ENCODE data around the gene DNAJA4. TPM values are rescaled to one million over a fixed set of nuclear protein-coding genes. Genes with fewer than 3 reads are reported as not detected.

Gene DNAJA4
- total RNA-seq, 1 donor from 2014 or later: not detected

DNA sequence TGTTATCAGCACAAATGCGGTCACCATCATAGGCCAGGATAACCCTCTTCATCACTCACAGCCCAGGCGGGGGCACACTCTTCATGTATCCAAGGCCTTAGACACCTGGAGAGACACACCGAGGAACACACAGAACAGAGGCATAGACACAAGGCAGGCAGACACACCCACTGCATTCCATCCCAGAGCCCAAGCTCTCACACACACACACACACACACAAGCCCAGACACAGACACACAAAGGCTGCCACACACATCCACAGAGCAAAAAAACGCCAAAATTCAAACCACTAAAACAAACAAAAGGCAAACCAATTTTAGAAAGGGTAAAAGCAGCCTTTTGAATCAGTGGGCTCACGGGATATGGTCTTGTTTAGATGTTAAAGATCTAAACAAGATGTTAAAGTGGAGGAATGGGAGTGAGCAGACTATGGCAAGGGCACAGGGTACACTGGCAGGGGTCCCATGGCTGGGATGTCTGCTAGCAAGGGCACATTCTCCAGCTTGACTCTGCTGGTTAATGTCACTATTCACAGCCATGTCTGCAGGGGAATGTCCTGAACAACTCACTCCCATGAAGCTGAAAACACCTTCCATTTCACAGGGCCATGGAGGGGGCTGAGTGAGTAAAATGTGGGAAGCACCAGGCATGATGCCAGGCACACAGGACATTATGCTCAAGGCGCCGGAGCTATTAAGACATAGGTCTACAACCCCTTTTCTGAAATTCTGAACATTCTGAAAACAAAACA, 60.9 kb downstream of the DNAJA4 start:
- Mint-ChIP-seq H3K27ac (ENCODE audit: unreplicated experiment) (no peak overlapping the region), H3K27me3 (ENCODE audit: low read depth) (peaks cover 45% of the 10 kb centered on the region), H3K4me3 (no peak overlapping the region), H3K36me3 (ENCODE audit: low read depth) (no peaks in the 10 kb centered on the region), H3K4me1 (peaks cover 61% of the 10 kb centered on the region), H3K9me3 (no peaks in the 10 kb centered on the region)
- no peak for TF ChIP-seq CTCF (conservative IDR thresholded peaks at IDR 0.05)
- DNase-seq (ENCODE audit: low read depth, low spot score): no peak

GRCh38 chr15:78327466-78327865, 63.1 kb downstream of the DNAJA4 start:
- DNase-seq (ENCODE audit: low read depth, low spot score): no peak
- no peaks in the 10 kb centered on the region for H3K9me3 Mint-ChIP-seq
- TF ChIP-seq CTCF (conservative IDR thresholded peaks at IDR 0.05): no peak
- no peaks in the 10 kb centered on the region for H3K36me3 Mint-ChIP-seq (ENCODE audit: low read depth)
- H3K4me3 Mint-ChIP-seq: no peak overlapping the region
- peaks cover 57% of the 10 kb centered on the region for H3K4me1 Mint-ChIP-seq
- H3K27ac Mint-ChIP-seq (ENCODE audit: unreplicated experiment): no peak overlapping the region
- H3K27me3 Mint-ChIP-seq (ENCODE audit: low read depth): peaks cover 45% of the 10 kb centered on the region

GRCh38 chr15:78329625-78330024, 65.3 kb downstream of the DNAJA4 start:
- no peak for TF ChIP-seq CTCF (conservative IDR thresholded peaks at IDR 0.05)
- Mint-ChIP-seq H3K36me3 (ENCODE audit: low read depth) (no peaks in the 10 kb centered on the region), H3K4me1 (peaks cover 47% of the 10 kb centered on the region), H3K27me3 (ENCODE audit: low read depth) (peaks cover 32% of the 10 kb centered on the region), H3K9me3 (no peaks in the 10 kb centered on the region), H3K27ac (ENCODE audit: unreplicated experiment) (no peak overlapping the region), H3K4me3 (no peak overlapping the region)
- no peak for DNase-seq (ENCODE audit: low read depth, low spot score)

Other genes starting within 250 kb of the DNAJA4 start
- 19.7 and 21.8 TPM in 2 replicates for gene TBC1D2B, start 186.9 kb upstream of the DNAJA4 start, total RNA-seq
- gene SH2D7, start 172.0 kb upstream of the DNAJA4 start, total RNA-seq: not detected in 2 replicates
- 36.5 and 37.7 TPM in 2 replicates for gene CIB2, start 133.1 kb upstream of the DNAJA4 start, total RNA-seq
- 41.5 and 47.9 TPM in 2 replicates for gene IDH3A, start 115.2 kb upstream of the DNAJA4 start, total RNA-seq
- gene ACSBG1, start 30.0 kb upstream of the DNAJA4 start, total RNA-seq: 4.9 and 5.5 TPM in 2 replicates
- gene SKIC8, start 35.0 kb downstream of the DNAJA4 start, total RNA-seq: 55.3 and 56.0 TPM in 2 replicates
- gene CRABP1, start 75.8 kb downstream of the DNAJA4 start, total RNA-seq: 753 and 803 TPM in 2 replicates
- gene IREB2, start 173.7 kb downstream of the DNAJA4 start, total RNA-seq: 97.2 and 97.6 TPM in 2 replicates
- 0.86 and 1.5 TPM in 2 replicates for gene HYKK, start 243.0 kb downstream of the DNAJA4 start, total RNA-seq